ENCODE data around the gene GAS2. TPM values are rescaled to one million over a fixed set of nuclear protein-coding genes. Genes with fewer than 3 reads are reported as not detected.

GAS2 gene
- total and polyA plus RNA-seq, 2 donors (not counting 3 experiments of a cell fraction or from before 2014, with no cell fraction given) = 0.54 to 0.88 TPM

GRCh38 chr11:22668005-22668796 lies 1.8 kb downstream of the GAS2 start:
- intact Hi-C loops (cut with micrococcal nuclease) (no loop called here), dilution Hi-C loops (cut with MboI; ENCODE audit: extremely low pct_ligation_motif_present, low sequenced_read_pairs) (no loop called here)
- TF ChIP-seq FOS (IDR thresholded peaks at IDR 0.05; ENCODE audit: borderline replicate concordance, insufficient read depth, low read length) = no peak
- no peak for TF ChIP-seq CTCF (IDR thresholded peaks at IDR 0.05; ENCODE audit: extremely low read depth in 1 of 2, insufficient read depth in 1 of 2, low read depth in 1 of 2, low read length in 2 of 2)
- TF ChIP-seq EZH2 (IDR thresholded peaks at IDR 0.05; ENCODE audit: borderline replicate concordance, low read depth, low read length, severe bottlenecking) = no peak
- no peak for TF ChIP-seq MAX (IDR thresholded peaks at IDR 0.05; ENCODE audit: insufficient read depth, insufficient read length)
- no peak for TF ChIP-seq MYC (IDR thresholded peaks at IDR 0.05; ENCODE audit: low read depth, low read length)
- no peak for TF ChIP-seq JUN (IDR thresholded peaks at IDR 0.05; ENCODE audit: borderline replicate concordance, insufficient read depth, insufficient read length, low read depth)
- no peak for TF ChIP-seq GATA2 (IDR thresholded peaks at IDR 0.05; ENCODE audit: insufficient read depth, insufficient read length, low read depth, low read length)
- TF ChIP-seq POLR2AphosphoS5 (IDR thresholded peaks at IDR 0.05; ENCODE audit: insufficient read depth, low read depth, low read length) = no peak
- TF ChIP-seq POLR2A (IDR thresholded peaks at IDR 0.05; ENCODE audit: low read depth, low read length) = no peak
- no peaks in the 10 kb centered on the region for H4K20me1 ChIP-seq (replicated peaks; ENCODE audit: control insufficient read depth, extremely low read depth, insufficient read depth, low read length)
- H3K27me3 ChIP-seq (ENCODE audit: control insufficient read depth in 2 of 2, insufficient read depth in 2 of 2, low read length in 2 of 2) = peaks cover 37 to 84% of the 10 kb centered on the region in 2 experiments
- peaks cover 2% of the 10 kb centered on the region for H3K4me1 ChIP-seq (ENCODE audit: control insufficient read depth, extremely low read depth, insufficient read depth, low read length)
- no peak overlapping the region for H2AFZ ChIP-seq (ENCODE audit: low read depth, low read length)
- H3K79me2 ChIP-seq (ENCODE audit: control insufficient read depth, insufficient read depth, low read length) = no peaks in the 10 kb centered on the region
- H3K4me2 ChIP-seq (ENCODE audit: insufficient read depth, low read length) = no peak overlapping the region
- no peaks in the 10 kb centered on the region for H3K9me1 ChIP-seq (replicated peaks; ENCODE audit: control insufficient read depth, extremely low read depth, insufficient read depth, low read length)
- H3K36me3 ChIP-seq (ENCODE audit: control insufficient read depth in 2 of 2, extremely low read depth in 1 of 2, insufficient read depth in 2 of 2, low read length in 2 of 2) = no peaks in the 10 kb centered on the region
- FAIRE-seq = no peak
- no peak overlapping the region for H3K4me3 ChIP-seq (replicated peaks in 1 of 3; ENCODE audit: insufficient read depth in 1 of 3, low read depth in 1 of 3, low read length in 3 of 3)
- ChIA-PET CTCF (no interaction called here), POLR2A (no interaction called here)
- no peak overlapping the region for H3K9ac ChIP-seq (replicated peaks; ENCODE audit: extremely low read depth, insufficient read depth, low read length)
- H3K9me3 ChIP-seq (replicated peaks; ENCODE audit: control insufficient read depth, insufficient read depth, low read length) = no peaks in the 10 kb centered on the region
- H3K27ac ChIP-seq (ENCODE audit: insufficient read depth, low read depth, low read length) = no peak overlapping the region
- no TSS peak for BruUV-seq (replicated peaks)
- DNase-seq (ENCODE audit: low read depth, low spot score) = no peak
